Stimulated activated CD8-positive, alpha-beta memory T cell treated with anti-CD3 and anti-CD28 coated beads, Interleukin-7, amount 100 ng/mL, for 4 hours (primary cell): Measurements from ENCODE around the gene AHI1.

ENCODE experiments used
- DNase-seq, 2 donors: peaks; one replicate each; pipeline ENCODE4 v3.0.0-alpha.2; 2020; ENCODE audit warnings: low read depth in 2 of 2

Gene AHI1

DNA sequence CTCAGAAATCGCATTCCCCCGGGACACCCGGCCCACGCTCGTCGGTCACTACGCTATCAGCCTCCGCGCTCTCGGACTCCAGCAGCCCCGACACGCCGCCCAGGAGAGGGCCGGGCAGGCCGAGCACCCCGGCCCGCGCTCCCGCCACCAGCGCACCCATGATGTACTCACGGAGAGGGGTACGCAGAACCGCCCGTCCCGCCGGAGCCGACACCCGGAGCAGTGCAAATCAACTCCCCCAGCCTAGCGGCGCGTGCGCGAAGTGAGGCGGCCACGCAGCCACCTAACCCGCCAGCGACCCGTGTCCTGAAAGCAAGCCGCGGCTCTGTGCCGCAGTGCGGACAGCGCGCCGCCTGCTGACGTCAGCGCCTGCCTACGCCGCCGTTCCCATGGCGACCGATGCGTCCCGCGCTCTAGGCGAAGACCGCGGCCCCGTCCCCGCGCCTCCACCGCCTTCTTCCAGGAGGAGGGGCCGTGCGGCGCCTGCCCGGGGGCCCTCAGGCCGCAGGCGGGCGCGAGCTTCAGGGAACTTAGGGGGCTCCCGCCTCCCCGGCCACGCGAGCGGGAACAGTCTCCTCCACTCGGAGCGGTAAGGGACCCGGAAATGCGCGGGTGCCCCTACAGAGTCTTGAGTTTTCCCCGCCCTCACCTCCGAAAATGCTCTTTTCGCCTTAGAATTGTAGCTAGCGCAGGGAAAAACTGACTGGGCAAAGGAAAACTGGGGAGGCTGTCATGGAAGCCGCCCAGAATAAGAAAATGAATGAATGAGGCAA is at the start of gene AHI1:
TSS of gene AHI1 (minus strand) at position 329 of the 773 bp plus-strand sequence. CDS start 5,503 bp downstream, outside the sequence.
- DNase-seq, result peak; percentile 76 to 88

DNA sequence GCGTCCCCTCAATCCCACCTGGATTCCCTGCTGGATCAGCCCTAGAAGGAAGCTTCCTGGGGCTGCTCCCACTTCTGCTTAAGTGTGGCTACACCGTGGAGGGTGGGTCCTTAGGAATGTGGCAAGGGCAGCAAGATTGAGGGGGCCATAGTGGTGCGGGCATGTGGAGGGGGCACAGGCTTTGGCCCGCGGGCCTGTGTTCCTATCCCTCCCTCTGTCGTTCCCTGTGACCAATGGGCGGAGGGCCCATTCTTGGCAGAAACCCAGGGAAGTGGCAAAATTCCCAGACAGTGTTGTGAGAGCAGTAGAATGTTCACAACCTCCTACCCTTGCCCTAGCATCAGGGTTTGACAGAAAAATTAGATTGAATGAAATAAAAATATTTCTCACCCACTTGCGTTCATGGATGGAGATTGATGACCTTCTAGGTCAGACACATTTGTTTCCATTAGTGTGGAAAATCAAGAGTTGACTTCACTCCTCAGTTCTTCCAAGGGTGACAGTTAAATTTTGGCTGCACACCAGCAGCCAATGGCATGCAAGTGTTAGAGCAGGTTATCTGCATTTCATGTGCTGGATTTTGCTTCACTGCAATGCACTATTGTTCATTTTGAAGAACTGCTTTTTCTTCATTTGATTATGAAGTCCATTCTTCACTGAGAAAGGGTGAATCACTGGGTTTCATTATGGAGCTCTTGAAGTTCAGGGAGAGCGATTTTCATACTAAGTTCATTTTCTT is 49.3 kb upstream of the AHI1 start:
- DNase-seq, result no peak

DNA sequence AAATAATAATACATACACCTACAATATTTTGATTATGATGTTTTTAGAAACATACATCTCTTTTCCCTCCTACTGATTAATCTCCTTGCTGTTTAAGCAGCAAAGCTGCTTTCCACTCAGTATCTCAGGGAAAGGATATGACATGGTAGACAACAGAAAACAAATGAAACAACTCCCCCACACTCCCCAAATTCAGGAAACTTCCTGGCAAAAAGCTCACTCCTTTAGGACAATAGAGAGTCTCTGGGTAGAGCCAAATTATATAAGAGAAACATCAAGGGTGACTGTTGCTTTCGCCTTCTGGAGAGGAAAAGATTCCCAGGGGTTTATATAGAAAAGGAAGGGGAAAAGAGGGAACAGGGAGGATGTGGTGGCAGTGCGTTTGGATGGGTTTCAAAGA is 48.7 kb upstream of the AHI1 start:
- DNase-seq, result no peak

DNA sequence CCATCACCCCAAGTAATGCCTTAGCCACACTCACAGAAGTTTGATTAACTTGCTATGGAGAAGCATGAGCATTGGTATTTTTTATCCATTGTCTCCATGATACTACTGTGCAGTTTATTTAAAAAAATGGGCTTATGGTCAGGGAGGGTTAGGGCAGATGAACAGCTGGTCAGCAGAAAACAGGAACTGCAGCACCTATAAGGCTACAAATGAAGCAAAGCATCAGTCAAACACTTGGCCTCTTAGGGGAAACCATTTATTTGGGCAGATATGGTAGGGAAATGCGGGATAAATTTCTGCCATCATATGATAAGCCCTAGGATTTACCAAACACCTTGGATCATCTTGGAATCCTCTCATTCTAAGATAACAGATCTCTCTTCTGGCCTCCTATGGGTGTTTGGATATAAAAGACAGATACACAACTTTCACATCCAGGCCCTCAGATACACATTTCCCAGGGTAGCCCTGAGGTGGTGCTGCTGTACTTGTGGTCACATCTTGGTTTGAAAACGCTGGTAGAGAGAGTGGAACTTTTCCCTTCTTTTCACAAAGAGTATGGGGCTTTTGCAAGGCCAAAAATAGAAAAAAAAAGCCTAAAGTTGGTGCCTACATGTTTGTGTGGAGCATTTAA is 42.8 kb upstream of the AHI1 start:
- no peak for DNase-seq

DNA sequence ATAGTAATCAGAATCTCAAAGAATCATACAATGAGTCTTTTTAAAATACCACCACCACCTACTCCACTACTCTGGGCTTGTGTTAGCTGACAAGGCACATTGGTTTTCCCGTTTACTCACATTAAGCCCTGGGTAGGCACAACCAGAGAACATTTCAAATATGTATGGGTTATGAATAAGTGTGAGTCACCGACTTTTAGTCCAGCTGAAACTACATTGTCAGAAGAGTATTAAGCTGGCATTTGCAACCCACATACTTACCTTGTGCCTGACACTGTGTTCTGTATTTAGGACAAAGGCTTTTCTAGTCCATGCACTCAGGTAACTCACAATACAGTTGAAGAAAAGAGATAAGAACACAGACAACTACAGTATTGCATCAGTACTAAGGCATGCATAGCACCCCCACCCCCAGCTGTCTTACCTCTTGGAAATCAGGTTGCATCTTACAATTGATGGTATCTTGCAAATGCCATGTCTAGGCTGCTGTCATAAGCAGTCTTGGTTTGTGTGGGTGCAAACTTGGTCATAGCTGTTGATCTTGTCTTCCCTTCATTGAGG is 40.3 kb upstream of the AHI1 start:
- peak; percentile 3 to 30 for DNase-seq

DNA sequence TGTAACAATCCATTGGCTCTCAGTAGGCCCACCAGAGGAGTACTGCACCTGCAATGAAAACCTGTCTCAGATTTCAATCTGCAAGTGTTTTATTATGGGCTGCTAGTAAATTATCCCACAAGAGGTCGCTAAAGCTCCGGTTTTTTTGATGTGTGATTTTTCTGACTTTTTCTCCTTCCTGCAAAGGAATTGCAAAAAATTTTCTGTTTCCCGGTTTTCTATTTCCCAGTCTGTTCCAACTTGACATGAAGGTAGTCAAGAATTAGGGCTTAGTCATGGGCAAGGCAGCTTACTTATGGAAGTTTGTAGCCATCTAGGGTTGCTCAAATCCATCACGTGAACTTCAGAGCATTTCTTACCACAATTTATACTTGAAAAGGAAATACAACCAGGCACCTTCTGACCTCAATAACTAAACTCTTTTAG is 38.5 kb upstream of the AHI1 start:
- no peak for DNase-seq

DNA sequence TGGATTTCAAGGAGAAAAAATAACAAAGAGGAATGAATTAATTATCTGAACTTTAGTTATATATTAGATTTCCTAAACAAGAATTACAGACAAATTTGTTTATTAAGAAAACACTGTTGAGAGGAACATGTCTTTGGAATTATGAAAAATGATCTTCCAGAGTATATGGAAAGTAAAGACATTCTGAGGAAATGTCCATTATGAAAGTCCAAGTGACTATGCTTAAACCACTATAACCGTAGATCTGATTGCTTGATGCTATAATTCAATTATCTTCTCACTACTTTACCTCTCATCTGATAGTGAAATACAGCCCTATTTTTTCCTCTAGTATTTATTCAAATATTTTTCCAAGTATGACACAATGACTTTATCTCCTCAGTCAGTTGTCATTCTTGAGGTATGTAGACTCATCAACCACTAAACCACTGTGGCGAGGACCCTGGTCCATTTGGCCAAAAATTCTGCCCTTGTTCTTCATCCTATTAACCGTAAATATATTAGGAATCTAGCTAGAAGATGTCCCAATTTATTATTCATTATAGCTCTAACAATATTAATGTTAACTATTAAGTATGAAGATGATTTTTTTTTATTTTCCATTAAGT is 37.3 kb upstream of the AHI1 start:
- no peak for DNase-seq

DNA sequence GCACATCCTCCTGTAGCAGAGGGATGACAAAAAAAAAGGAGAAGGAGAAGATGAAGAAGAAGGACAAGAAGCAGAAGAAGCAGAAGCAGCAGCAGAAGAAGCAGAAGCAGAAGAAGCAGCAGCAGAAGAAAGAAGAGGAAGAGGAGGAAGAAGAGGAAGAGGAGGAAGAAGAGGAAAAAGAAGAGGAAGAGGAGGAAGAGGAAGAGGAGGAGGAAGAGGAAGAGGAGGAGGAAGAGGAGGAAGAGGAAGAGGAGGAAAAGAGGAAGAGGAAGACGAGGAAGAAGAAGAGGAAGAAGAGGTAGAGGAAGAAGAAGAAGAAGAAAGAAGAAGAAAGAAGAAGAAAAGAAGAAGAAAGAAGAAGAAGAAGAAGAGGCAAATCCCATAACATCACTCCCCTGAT is 35.0 kb upstream of the AHI1 start:
- DNase-seq, result no peak

DNA sequence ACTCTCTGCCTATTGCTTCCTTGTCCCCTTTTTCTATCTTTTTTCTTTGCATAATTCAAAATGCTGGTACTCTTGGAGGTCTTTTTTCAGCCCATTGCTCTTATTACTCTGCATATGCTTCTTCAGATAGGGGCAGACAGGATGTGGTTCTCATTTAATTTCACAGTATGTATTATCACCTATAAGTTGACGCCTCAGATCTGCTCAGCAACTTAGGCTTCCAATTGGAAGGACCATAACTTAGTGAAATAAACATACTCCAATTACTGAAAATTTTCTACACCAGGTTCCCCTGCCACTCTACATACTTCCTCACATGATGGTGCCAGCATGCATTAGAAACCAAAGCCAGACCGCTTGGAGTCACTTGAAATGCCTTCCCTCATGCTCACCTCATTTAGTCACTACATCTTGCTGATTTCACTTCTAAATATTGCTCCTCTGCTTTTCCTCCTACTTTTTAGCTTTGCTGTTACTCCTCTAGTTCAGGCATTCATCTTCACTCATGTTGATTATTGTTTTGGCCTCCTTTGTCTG is 34.5 kb upstream of the AHI1 start:
- no peak for DNase-seq

DNA sequence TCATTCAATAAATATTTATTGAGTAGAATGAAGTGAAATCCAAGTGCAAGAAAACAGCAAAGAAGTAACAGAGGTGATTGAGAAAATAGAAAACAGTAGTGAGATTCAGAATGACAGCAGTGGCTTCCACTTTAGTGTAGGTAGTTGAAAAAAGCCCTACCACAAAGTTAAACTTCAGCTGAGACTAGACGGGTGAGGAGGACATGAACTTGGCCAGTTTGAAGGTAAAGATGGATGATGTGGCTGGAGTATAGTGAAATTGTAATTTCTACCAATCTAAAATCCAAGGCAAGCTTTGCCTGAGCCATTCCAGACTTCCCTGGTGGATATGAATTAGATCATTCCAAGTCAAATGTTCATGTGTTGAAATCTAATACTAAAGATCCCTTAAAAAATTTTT is 32.6 kb upstream of the AHI1 start:
- no peak for DNase-seq

DNA sequence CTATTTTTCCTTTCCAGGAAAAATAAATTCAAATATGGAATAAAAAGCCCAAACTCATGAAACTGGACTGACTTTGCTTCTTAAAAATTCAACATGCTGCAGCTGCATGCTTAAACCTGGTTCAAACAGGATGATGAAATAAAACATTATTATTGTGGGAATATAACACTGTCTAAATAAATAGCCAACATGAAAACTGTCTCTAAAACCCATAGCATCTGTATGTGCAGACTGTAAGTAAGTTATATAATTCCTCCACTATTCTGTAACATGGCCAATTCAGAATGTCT is 30.4 kb upstream of the AHI1 start:
- DNase-seq, result no peak

DNA sequence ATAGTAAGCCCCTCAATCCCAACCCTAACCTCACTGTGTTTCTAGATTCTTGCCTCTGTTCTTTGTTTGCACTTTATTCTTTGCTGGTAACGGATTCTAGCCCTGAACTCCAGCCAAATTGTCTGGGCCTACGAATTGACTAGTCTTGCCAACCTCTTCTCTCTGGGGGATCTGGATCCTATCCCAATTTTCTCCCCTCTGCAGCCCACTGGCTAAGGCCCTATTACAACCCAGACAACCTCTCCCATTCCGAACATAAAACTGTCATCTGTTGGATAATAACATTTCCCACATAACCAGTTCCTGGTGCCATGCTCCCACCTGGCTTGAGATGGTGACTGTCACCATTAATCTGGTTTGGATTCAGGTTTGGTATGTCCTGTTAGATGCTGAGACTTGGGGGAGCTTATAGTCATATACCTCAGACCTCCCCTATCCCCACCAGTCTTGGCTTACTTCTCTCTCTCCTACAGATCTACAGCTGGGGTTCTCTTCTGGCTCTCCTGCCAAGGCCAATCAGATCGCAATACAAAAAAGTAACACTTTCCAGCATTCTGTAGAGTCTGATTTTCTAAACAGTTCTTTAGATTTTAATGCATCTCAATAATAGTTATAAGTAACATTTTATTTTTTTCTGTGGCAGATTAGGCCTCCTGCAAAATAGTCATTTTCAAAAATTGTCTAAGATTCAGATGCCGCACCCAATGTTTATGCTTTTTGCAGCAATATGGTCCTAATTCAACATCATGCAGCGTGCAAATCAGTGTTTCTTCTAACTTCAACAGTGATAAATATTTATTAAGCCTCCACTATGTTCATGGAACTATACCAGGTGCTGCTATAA is 29.8 kb upstream of the AHI1 start:
- no peak for DNase-seq

DNA sequence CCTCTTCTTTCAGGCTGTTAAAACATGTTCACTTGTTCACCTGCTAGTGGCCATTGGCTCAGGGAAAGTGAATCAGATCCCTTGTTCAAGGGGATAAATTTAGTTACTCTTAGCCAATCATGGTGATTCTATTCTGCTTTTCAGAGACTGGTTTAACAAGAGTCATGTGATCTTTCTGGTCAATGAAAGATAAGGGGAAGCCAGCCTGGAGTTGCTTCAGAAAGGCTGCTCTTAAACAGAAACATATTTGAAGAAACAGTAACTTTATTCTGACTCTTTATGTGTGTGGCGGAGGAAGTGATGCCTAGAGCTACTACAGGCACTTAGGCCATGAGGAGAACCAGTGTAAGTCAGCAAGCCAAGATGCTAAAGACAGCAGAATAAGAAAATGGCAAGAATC is 28.1 kb upstream of the AHI1 start:
- no peak for DNase-seq

DNA sequence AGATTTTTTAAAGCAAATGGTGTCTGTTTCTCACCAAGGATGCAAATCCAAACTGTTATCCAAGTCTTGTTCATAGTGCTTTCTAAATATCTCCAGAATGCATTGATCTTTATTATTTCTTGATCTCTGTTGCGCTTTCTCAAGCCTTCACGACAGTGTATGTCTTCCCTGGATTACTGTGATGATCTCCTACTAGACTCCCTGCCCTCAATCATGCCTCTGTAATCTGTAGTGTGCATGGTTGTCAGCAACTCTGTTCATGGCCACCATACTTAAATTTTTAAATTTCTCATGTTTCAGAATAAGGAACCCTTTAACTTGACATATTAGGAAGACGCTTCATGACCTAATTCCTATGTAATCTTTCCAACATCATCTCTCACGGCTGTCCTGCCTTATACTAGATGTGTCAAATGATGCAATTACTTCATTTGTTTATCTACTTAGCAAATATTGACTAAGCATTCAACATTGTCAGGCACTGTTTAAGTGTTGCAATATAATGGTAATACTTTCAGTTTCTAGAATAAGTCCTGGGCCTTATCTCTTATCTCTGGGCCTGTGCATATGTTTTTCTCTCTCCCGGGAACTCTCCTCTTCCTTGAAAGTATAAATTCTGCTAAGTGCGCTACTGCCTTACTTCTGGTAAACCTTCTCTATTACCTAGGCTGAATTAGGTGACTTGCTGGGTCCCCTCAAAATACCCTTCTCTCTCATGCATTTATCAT is 25.6 kb upstream of the AHI1 start:
- DNase-seq, result no peak

DNA sequence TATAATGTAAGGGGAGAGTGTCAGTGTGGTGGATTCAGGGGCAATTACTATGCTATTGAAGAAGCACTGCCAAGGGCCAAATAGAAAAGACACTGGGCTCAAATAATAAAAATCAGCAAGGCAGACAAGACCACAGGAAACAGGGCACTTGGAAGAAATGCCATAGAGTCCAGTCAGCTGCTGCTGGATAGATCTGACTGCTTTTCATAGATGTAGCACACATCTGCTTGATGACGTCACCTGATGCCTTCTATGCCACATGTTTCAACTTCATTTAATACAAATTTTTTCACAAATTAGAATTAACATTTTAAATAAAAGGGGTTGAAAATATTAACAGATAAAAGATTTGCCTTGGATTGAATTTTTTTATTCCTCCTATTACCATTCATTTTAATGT is 23.9 kb upstream of the AHI1 start:
- no peak for DNase-seq

DNA sequence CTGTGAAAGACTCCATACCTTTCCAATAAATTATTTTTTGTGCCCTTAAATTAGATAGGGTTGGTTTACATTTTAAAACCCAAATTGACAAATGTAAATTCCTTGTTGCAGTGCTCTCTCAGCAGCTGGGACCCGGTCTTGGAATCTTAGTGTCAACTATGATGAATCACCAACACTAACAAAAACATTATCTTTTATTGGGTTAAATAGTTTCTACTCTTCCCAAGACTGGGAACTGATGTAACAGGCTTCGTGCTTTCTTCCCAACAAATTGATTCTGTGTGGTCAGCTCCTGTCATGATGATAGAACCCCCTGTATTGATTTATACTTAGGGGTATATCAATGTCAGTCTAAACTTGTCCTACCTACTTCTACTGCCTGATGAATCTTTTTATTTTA is 23.2 kb upstream of the AHI1 start:
- no peak for DNase-seq

DNA sequence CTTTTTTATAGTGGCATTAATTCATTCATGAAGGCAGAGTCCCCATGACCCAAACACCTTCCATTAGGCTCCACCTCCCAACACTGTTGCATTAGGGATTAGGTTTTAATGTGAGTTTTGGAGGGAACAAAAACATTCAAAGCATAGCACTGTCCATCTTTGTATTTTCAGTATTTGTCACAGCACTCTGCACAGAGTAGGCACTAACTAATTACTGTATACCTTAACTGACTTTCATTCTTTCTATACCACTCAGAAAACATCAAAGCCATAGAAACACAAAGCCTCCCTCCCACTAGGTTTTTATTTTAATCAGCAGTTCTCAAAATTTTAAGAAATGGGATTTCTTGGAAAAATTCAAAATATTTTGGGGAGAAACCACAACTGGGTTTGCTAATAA is 21.8 kb upstream of the AHI1 start:
- no peak for DNase-seq

DNA sequence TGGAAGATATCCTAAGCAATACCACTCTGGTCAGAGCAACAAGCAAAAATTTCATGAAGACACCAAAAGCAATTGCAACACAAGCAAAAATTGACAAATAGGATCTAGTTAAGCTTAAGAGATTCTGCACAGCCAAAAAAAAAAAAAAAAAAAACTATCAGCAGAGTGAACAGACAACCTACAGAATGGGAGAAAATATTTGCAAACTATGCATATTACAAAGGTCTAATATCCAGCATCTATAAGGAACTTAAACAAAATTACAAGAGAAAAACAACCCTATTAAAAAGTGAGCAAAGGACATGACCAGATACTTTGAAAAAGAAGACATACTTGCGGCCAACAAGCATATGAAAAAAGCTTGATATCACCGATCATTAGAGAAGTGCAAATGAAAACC is 20.0 kb upstream of the AHI1 start:
- DNase-seq, result no peak

DNA sequence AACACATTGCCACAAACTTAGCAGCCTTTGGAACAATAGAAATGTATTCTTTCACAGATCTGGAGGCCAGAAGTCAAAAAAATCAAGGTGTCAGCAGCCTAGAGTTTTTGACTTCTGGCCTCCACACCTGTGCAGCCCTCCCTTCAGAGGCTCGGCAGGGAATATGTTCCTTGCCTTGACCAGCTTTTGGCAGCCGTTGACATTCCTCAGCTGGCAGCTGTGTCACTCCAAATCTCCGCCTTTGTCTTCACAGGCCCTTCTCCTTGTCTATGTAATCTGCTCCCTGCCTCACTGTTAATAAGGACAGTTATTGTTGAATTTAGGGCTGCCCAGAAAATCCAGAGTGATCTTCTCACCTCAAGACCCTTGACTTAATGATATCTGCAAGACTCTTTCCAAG is 17.2 kb upstream of the AHI1 start:
- no peak for DNase-seq

DNA sequence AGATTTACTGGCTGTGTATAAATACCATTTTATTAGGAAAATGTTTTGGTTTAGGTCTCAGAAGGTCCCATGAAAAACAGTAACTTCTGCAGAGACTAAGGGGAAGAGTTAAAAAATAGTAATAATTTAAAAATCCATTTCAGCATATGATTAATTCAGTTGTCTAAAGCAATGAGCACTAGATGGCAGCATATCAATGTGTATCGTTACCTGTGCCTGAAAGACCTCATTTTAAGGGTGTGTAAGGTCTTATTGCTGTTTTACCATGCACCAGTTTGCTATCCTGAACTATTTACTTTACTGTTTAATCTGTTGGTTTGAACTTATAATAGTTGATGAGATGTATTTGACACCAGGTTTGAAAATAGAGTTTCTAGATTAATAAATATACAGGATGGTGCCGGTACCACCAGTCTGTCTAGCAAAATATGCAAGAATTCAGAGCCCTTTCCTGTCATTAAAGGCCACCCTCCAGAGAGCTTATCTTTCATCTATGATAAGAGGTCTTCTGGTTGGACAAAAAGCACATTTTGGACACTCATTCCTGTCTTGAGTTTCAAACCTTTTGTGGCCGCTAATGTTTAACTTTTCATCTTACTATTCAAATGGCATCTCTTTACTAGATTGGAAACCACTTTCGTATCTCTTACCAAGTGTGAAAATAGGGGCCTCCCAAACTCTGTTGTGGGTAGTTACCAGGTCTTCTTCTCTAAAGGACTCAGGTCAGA is 8.9 kb upstream of the AHI1 start:
- no peak for DNase-seq
